Hepatocyte (in vitro differentiated cells): ENCODE measurements around the gene TBC1D8. TPM values are rescaled to one million over a fixed set of nuclear protein-coding genes. Genes with fewer than 3 reads are reported as not detected.

Source experiments
- DNase-seq: peaks from one replicate; pipeline ENCODE4 v3.0.0-alpha.2; 2016; ENCODE audit warnings: low spot score
- H2AFZ ChIP-seq: fragments of 200-600 bp; sonication (generic); 2 replicates; pipeline ENCODE4 v1.6.0; 2016; ENCODE audit warnings: antibody characterized with exemption, mild to moderate bottlenecking
- H3K27ac ChIP-seq: fragments of 200-600 bp; sonication (generic); 2 replicates; pipeline ENCODE4 v1.5.1; 2016; ENCODE audit warnings: mild to moderate bottlenecking
- H3K27me3 ChIP-seq: fragments of 200-600 bp; sonication (generic); 2 replicates; pipeline ENCODE4 v1.6.1; 2016
- H3K36me3 ChIP-seq: fragments of 200-600 bp; sonication (generic); replicated peaks from 2 replicates; pipeline ENCODE4 v1.5.1; 2016; ENCODE audit warnings: low read depth; ENCODE audit not compliant: insufficient read depth
- H3K4me1 ChIP-seq: fragments of 200-600 bp; sonication (generic); 2 replicates; pipeline ENCODE4 v1.5.1; 2016; ENCODE audit warnings: mild to moderate bottlenecking, moderate library complexity; ENCODE audit not compliant: insufficient read depth
- H3K4me2 ChIP-seq: fragments of 200-600 bp; sonication (generic); 2 replicates; pipeline ENCODE4 v1.6.0; 2016
- H3K4me3 ChIP-seq: fragments of 200-600 bp; sonication (generic); 2 replicates; pipeline ENCODE4 v1.5.1; 2016; ENCODE audit warnings: mild to moderate bottlenecking
- H3K79me2 ChIP-seq: fragments of 200-600 bp; sonication (generic); 2 replicates; pipeline ENCODE4 v1.6.0; 2017; ENCODE audit warnings: mild to moderate bottlenecking
- H3K9me2 ChIP-seq: fragments of 200-600 bp; sonication (generic); replicated peaks from 2 replicates; pipeline ENCODE4 v1.6.0; 2017; ENCODE audit warnings: mild to moderate bottlenecking; ENCODE audit not compliant: insufficient read depth
- H3K9me3 ChIP-seq: fragments of 200-600 bp; sonication (generic); 2 replicates; pipeline ENCODE4 v1.5.1; 2016; ENCODE audit warnings: low read depth, mild to moderate bottlenecking
- H4K20me1 ChIP-seq: fragments of 200-600 bp; sonication (generic); 2 replicates; pipeline ENCODE4 v1.6.0; 2016; ENCODE audit warnings: mild to moderate bottlenecking; ENCODE audit not compliant: insufficient read depth, poor library complexity, severe bottlenecking
- EZH2 ChIP-seq: fragments of 200-600 bp; sonication (generic); IDR thresholded peaks from 2 replicates; pipeline ENCODE4 v1.6.1; 2016; ENCODE audit warnings: antibody characterized with exemption, mild to moderate bottlenecking, borderline replicate concordance
- EZH2phosphoT487 ChIP-seq: fragments of 200-600 bp; sonication (generic); IDR thresholded peaks from one replicate; pipeline ENCODE4 v1.6.1; 2018; ENCODE audit warnings: antibody characterized with exemption, mild to moderate bottlenecking, low read depth, moderate library complexity; ENCODE audit not compliant: unreplicated experiment, severe bottlenecking
- WGBS: methylation state at CpG from one replicate; pipeline ENCODE4 v1.1.6; 2016; ENCODE audit warnings: low lambda C conversion rate; ENCODE audit errors: missing lambda C conversion rate; 5-methylcytosine and 5-hydroxymethylcytosine counted together
- polyA plus RNA-seq: library from polyadenylated mRNA; unstranded; fragments of >200 nt; fragmentation: Nextera tagmentation; extraction: Ambion mirVana; gene quantifications from 2 replicates; pipeline ENCODE4 v1.2.1, GENCODE V29; 2016
- total RNA-seq: library from RNA; depleted of rRNA; stranded (reverse); fragments of >200 nt; gene quantifications from 2 replicates; pipeline ENCODE4 v1.2.3, GENCODE V29; 2014
- TF ChIP-seq, protein P1 (sequence below): fragments of 200-600 bp; sonication (generic); IDR thresholded peaks from 2 replicates; pipeline ENCODE4 v1.5.1; 2016; ENCODE audit warnings: antibody characterized with exemption, mild to moderate bottlenecking; ENCODE audit not compliant: poor library complexity

Gene TBC1D8
- total and polyA plus RNA-seq, 2 experiments from 2014 or later: 10.1 to 15.8 TPM

- no peaks in the 10 kb centered on the region for H3K27me3 ChIP-seq
- DNase-seq: no peak
- TF ChIP-seq EZH2: no peak
- no peak for TF ChIP-seq EZH2phosphoT487
- TF ChIP-seq, protein P1, sequence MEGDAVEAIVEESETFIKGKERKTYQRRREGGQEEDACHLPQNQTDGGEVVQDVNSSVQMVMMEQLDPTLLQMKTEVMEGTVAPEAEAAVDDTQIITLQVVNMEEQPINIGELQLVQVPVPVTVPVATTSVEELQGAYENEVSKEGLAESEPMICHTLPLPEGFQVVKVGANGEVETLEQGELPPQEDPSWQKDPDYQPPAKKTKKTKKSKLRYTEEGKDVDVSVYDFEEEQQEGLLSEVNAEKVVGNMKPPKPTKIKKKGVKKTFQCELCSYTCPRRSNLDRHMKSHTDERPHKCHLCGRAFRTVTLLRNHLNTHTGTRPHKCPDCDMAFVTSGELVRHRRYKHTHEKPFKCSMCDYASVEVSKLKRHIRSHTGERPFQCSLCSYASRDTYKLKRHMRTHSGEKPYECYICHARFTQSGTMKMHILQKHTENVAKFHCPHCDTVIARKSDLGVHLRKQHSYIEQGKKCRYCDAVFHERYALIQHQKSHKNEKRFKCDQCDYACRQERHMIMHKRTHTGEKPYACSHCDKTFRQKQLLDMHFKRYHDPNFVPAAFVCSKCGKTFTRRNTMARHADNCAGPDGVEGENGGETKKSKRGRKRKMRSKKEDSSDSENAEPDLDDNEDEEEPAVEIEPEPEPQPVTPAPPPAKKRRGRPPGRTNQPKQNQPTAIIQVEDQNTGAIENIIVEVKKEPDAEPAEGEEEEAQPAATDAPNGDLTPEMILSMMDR: no peak
Measured at GRCh38 chr2:100974712-100975520, 176.3 kb downstream of the TBC1D8 start.

DNA sequence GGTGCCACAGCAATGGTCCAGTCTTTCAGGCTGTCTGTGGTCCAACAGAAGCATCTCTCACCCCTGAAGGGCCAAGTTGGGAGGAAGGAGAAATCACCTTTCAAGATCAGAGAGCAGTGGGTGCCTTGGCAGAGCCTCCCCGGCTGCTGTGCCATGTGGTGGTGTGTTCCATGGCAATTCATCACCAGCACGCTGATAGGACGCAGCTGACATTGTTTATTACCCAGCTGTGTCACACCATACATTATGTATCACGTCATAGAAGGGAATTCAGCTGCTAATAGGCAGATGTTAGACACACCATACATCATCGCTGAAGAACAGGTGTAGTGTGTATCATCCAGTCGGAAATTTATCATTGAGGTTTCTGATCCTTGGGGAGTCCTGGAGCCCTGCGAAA is 178.7 kb downstream of the TBC1D8 start:
- TF ChIP-seq, protein P1: no peak

More at GRCh38 chr2:100974712-100975520, 176.3 kb downstream of the TBC1D8 start:
- H3K4me3 ChIP-seq: no peak overlapping the region
- H3K4me2 ChIP-seq: no peak overlapping the region
- no peaks in the 10 kb centered on the region for H3K36me3 ChIP-seq
- H3K79me2 ChIP-seq: no peaks in the 10 kb centered on the region
- no peaks in the 10 kb centered on the region for H3K4me1 ChIP-seq
- no peaks in the 10 kb centered on the region for H3K9me2 ChIP-seq
- WGBS: 95% methylated on average over 22 of the region's 22 CpGs
- H2AFZ ChIP-seq: no peak overlapping the region
- H3K9me3 ChIP-seq: no peaks in the 10 kb centered on the region
- H4K20me1 ChIP-seq: no peaks in the 10 kb centered on the region
- H3K27ac ChIP-seq: no peak overlapping the region

DNA sequence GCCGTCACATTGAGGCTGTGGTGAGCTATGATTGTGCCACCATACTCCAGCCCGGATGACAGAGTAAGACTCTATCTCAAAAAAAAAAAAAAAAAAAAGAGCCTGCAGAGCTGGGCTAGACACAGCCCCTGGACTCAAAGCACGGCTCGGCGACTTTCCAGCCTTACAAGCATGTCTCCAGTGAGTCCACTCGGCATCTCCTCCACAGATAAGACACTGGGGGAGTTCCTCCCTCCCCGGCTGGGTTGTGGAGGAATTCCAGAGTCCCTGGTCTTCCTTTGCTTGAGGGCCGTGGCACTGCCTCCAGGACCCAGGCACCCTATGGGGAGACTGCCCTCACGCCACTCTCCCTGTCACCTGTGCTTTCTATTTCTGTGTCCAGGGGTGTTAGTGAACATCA is 180.0 kb downstream of the TBC1D8 start:
- H3K79me2 ChIP-seq: no peaks in the 10 kb centered on the region
- H3K9me3 ChIP-seq: no peaks in the 10 kb centered on the region
- H3K27ac ChIP-seq: no peak overlapping the region
- no peaks in the 10 kb centered on the region for H3K27me3 ChIP-seq
- 91% methylated on average over 9 of the region's 9 CpGs for WGBS
- no peaks in the 10 kb centered on the region for H3K4me1 ChIP-seq
- DNase-seq: no peak
- H3K9me2 ChIP-seq: no peaks in the 10 kb centered on the region
- no peak overlapping the region for H3K4me3 ChIP-seq
- no peak overlapping the region for H3K4me2 ChIP-seq
- no peaks in the 10 kb centered on the region for H4K20me1 ChIP-seq
- no peaks in the 10 kb centered on the region for H3K36me3 ChIP-seq
- no peak overlapping the region for H2AFZ ChIP-seq
- TF ChIP-seq EZH2: no peak
- TF ChIP-seq, protein P1: no peak
- no peak for TF ChIP-seq EZH2phosphoT487

More for the DNA sequence above, 178.7 kb downstream of the TBC1D8 start:
- Histone ChIP-seq H3K4me1 (no peaks in the 10 kb centered on the region), H3K79me2 (no peaks in the 10 kb centered on the region), H3K27me3 (no peaks in the 10 kb centered on the region), H2AFZ (no peak overlapping the region), H4K20me1 (no peaks in the 10 kb centered on the region), H3K27ac (no peak overlapping the region), H3K9me2 (no peaks in the 10 kb centered on the region), H3K36me3 (no peaks in the 10 kb centered on the region), H3K4me2 (no peak overlapping the region), H3K9me3 (no peaks in the 10 kb centered on the region), H3K4me3 (no peak overlapping the region)
- no peak for DNase-seq
- WGBS: 90% methylated on average over 7 of the region's 7 CpGs
